Measurements from ENCODE around the gene C19orf47. TPM values are rescaled to one million over a fixed set of nuclear protein-coding genes. Genes with fewer than 3 reads are reported as not detected.

The C19orf47 gene
- total RNA-seq, 1 donor from 2014 or later = 15.7 TPM

- H3K4me1 ChIP-seq = peaks cover 9% of the 10 kb centered on the region
- no peak for ATAC-seq
- no peaks in the 10 kb centered on the region for H3K9me3 ChIP-seq
- DNase-seq = no peak
- H3K4me3 ChIP-seq = no peak overlapping the region
- no peak for TF ChIP-seq CTCF (IDR thresholded peaks at IDR 0.05)
- intact Hi-C loops (cut with DNase I) = no loop called here
- H3K27me3 ChIP-seq (ENCODE audit: low read depth) = no peaks in the 10 kb centered on the region
- peaks cover 50% of the 10 kb centered on the region for H3K36me3 ChIP-seq
- H3K27ac ChIP-seq = no peak overlapping the region
These were observed 9.0 kb downstream of the C19orf47 start for GRCh38 chr19:40339018-40339728.

- DNase-seq = no peak
- intact Hi-C loops (cut with DNase I) = no loop called here
- ATAC-seq = no peak
These were observed 10.6 kb downstream of the C19orf47 start for GRCh38 chr19:40337594-40337993.

GRCh38 chr19:40337107-40337506, 11.1 kb downstream of the C19orf47 start:
- intact Hi-C loops (cut with DNase I) = no loop called here
- no peak overlapping the region for H3K27ac ChIP-seq
- no peak for TF ChIP-seq CTCF (IDR thresholded peaks at IDR 0.05)
- no peak for DNase-seq
- no peak for ATAC-seq
- no peak overlapping the region for H3K4me3 ChIP-seq
- no peaks in the 10 kb centered on the region for H3K27me3 ChIP-seq (ENCODE audit: low read depth)
- H3K9me3 ChIP-seq = no peaks in the 10 kb centered on the region
- peaks cover 8% of the 10 kb centered on the region for H3K4me1 ChIP-seq
- peaks cover 67% of the 10 kb centered on the region for H3K36me3 ChIP-seq

More at GRCh38 chr19:40337594-40337993, 10.6 kb downstream of the C19orf47 start:
- no peaks in the 10 kb centered on the region for H3K9me3 ChIP-seq
- H3K4me3 ChIP-seq = no peak overlapping the region
- H3K4me1 ChIP-seq = peaks cover 9% of the 10 kb centered on the region
- no peak overlapping the region for H3K27ac ChIP-seq
- H3K27me3 ChIP-seq (ENCODE audit: low read depth) = no peaks in the 10 kb centered on the region
- TF ChIP-seq CTCF (IDR thresholded peaks at IDR 0.05) = no peak
- peaks cover 62% of the 10 kb centered on the region for H3K36me3 ChIP-seq

GRCh38 chr19:40336601-40336900, 11.6 kb downstream of the C19orf47 start:
- Histone ChIP-seq H3K9me3 (no peaks in the 10 kb centered on the region), H3K36me3 (peaks cover 70% of the 10 kb centered on the region), H3K4me3 (no peak overlapping the region), H3K4me1 (peaks cover 2% of the 10 kb centered on the region), H3K27me3 (ENCODE audit: low read depth) (no peaks in the 10 kb centered on the region), H3K27ac (no peak overlapping the region)
- ATAC-seq (no peak), DNase-seq (no peak)
- no peak for TF ChIP-seq CTCF (IDR thresholded peaks at IDR 0.05)
- intact Hi-C loops (cut with DNase I) = no loop called here

- H3K36me3 ChIP-seq = peaks cover 70% of the 10 kb centered on the region
These were observed 12.2 kb downstream of the C19orf47 start for GRCh38 chr19:40335855-40336600.

More at GRCh38 chr19:40335855-40336600, 12.2 kb downstream of the C19orf47 start:
- DNase-seq = no peak
- intact Hi-C loops (cut with DNase I) = no loop called here
- Histone ChIP-seq H3K4me1 (no peaks in the 10 kb centered on the region), H3K27me3 (ENCODE audit: low read depth) (no peaks in the 10 kb centered on the region), H3K4me3 (no peak overlapping the region), H3K9me3 (no peaks in the 10 kb centered on the region), H3K27ac (no peak overlapping the region)
- TF ChIP-seq CTCF (IDR thresholded peaks at IDR 0.05) = no peak
- no peak for ATAC-seq
